SK-N-SH (cell line): ENCODE data around the gene VCPKMT. TPM values are rescaled to one million over a fixed set of nuclear protein-coding genes. Genes with fewer than 3 reads are reported as not detected.

Experiments used
- CTCF ChIA-PET: fragments of 300-600, 350-600 bp; formaldehyde crosslinking; extraction: SDS; loops from one replicate; lab custom pipeline; 2021; lab: Yijun Ruan, JAX
- POLR2A ChIA-PET: fragments of 350-600 bp; sonication (Branson Sonifier 250); formaldehyde crosslinking; extraction: SDS; loops from one replicate; lab custom pipeline; 2020; ENCODE audit warnings: antibody characterized with exemption, inconsistent platforms; lab: Yijun Ruan, JAX
- DNase-seq: peaks from one replicate; pipeline ENCODE4 v3.0.0; 2012
- H2AFZ ChIP-seq: fragments of 200-600 bp; sonication (generic); 2 replicates; pipeline ENCODE4 v1.8.1; 2016; ENCODE audit warnings: antibody characterized with exemption, mild to moderate bottlenecking, low read depth
- H3F3A ChIP-seq: fragments of 200-600 bp; sonication (generic); replicated peaks from 2 replicates; pipeline ENCODE3; 2016; ENCODE audit warnings: antibody characterized with exemption, mild to moderate bottlenecking; ENCODE audit not compliant: insufficient read depth
- H3K27ac ChIP-seq, 2 experiments: fragments of 200-500 bp in 1 of 2; fragments of 200-600 bp in 1 of 2; sonication (Bioruptor generic) in 1 of 2; sonication (generic), shearing (Covaris generic) in 1 of 2; 2 replicates each; pipeline versions ENCODE4 v1.5.1 to v1.6.1; 2014 to 2016; ENCODE audit warnings: low read depth in 2 of 2, inconsistent platforms in 1 of 2, low read length in 1 of 2, mild to moderate bottlenecking in 1 of 2, mixed read lengths in 1 of 2
- H3K27me3 ChIP-seq: fragments of 200-600 bp; sonication (generic), shearing (Covaris generic); 2 replicates; pipeline ENCODE4 v1.6.1; 2016; ENCODE audit warnings: mixed run types; ENCODE audit not compliant: insufficient read depth
- H3K36me3 ChIP-seq, 2 experiments: fragments of 200-500 bp in 1 of 2; fragments of 200-600 bp in 1 of 2; sonication (Bioruptor generic) in 1 of 2; sonication (generic) in 1 of 2; replicated peaks in 1 of 2; 2 replicates each; pipeline versions ENCODE3 to v1.5.1; 2014 to 2016; ENCODE audit warnings: low read length in 1 of 2, mild to moderate bottlenecking in 1 of 2; ENCODE audit not compliant: insufficient read depth in 2 of 2, control insufficient read depth in 1 of 2
- H3K4me1 ChIP-seq, 2 experiments: fragments of 200-500 bp in 1 of 2; fragments of 200-600 bp in 1 of 2; sonication (Bioruptor generic) in 1 of 2; sonication (generic), shearing (Covaris generic) in 1 of 2; 2 replicates each; pipeline versions ENCODE4 v1.5.1 to v1.6.1; 2014 to 2016; ENCODE audit warnings: low read depth in 1 of 2, low read length in 1 of 2, mixed run types in 1 of 2; ENCODE audit not compliant: insufficient read depth in 2 of 2, control insufficient read depth in 1 of 2
- H3K4me2 ChIP-seq: fragments of 200-600 bp; sonication (generic), shearing (Covaris generic); 2 replicates; pipeline ENCODE4 v1.6.1; 2017; ENCODE audit warnings: mixed run types
- H3K4me3 ChIP-seq, 2 experiments: fragments of 200-500 bp in 1 of 2; fragments of 200-600 bp in 1 of 2; sonication (Bioruptor generic) in 1 of 2; sonication (generic), shearing (Covaris generic) in 1 of 2; 2 replicates each; pipeline versions ENCODE4 v1.5.1 to v1.8.1; 2014 to 2016; ENCODE audit warnings: low read depth in 2 of 2, inconsistent platforms in 1 of 2, low read length in 1 of 2, mild to moderate bottlenecking in 1 of 2, mixed read lengths in 1 of 2, moderate library complexity in 1 of 2
- H3K79me2 ChIP-seq: fragments of 200-600 bp; sonication (generic); 2 replicates; pipeline ENCODE4 v1.8.1; 2017; ENCODE audit warnings: mild to moderate bottlenecking; ENCODE audit not compliant: insufficient read depth
- H3K9ac ChIP-seq: fragments of 200-600 bp; sonication (generic); 2 replicates; pipeline ENCODE4 v1.6.1; 2017; ENCODE audit warnings: mixed run types
- H3K9me2 ChIP-seq: fragments of 200-600 bp; sonication (generic); 2 replicates; pipeline ENCODE4 v1.6.1; 2017; ENCODE audit warnings: mixed run types
- H3K9me3 ChIP-seq: fragments of 200-600 bp; sonication (generic); 2 replicates; pipeline ENCODE4 v1.6.1; 2017; ENCODE audit warnings: mixed run types, mild to moderate bottlenecking, moderate library complexity
- H4K20me1 ChIP-seq: fragments of 200-600 bp; sonication (generic); 2 replicates; pipeline ENCODE4 v1.6.1; 2017; ENCODE audit warnings: mild to moderate bottlenecking, mixed run types; ENCODE audit not compliant: insufficient read depth
- CHD2 ChIP-seq: fragments of 150-350 bp; IDR thresholded peaks from 2 replicates; pipeline ENCODE4 v1.6.1; 2018; ENCODE audit warnings: low read length; ENCODE audit not compliant: partially characterized antibody
- CTCF ChIP-seq: fragments of 200-600 bp; sonication (generic); IDR thresholded peaks from 2 replicates; pipeline ENCODE4 v1.6.1; 2017; ENCODE audit warnings: antibody characterized with exemption, mild to moderate bottlenecking, moderate library complexity
- ELF1 ChIP-seq: IDR thresholded peaks from 2 replicates; pipeline ENCODE4 v1.4.0; 2012
- EP300 ChIP-seq, 2 experiments: IDR thresholded peaks; 2 replicates each; pipeline versions ENCODE4 v1.4.0 to v1.6.1; 2012; ENCODE audit warnings: borderline replicate concordance in 1 of 2, low read depth in 1 of 2, low read length in 1 of 2
- FOSL2 ChIP-seq: IDR thresholded peaks from 2 replicates; pipeline ENCODE4 v1.4.0; 2012; ENCODE audit warnings: low read depth, mild to moderate bottlenecking, moderate library complexity, borderline replicate concordance
- FOXM1 ChIP-seq: IDR thresholded peaks from 2 replicates; pipeline ENCODE4 v1.4.0; 2012; ENCODE audit warnings: low read depth, mild to moderate bottlenecking
- GATA2 ChIP-seq: sonication (generic); formaldehyde crosslinking; IDR thresholded peaks from 2 replicates; pipeline ENCODE4 v1.5.0; 2020; ENCODE audit warnings: mild to moderate bottlenecking, missing genetic modification reagents
- MAX ChIP-seq: IDR thresholded peaks from 2 replicates; pipeline ENCODE4 v1.4.0; 2012; ENCODE audit warnings: low read depth
- MXI1 ChIP-seq: IDR thresholded peaks from 2 replicates; pipeline ENCODE4 v1.6.1; 2012; ENCODE audit warnings: mild to moderate bottlenecking, low read depth, low read length, improper control_type of control experiment
- NRF1 ChIP-seq: IDR thresholded peaks from 2 replicates; pipeline ENCODE4 v1.6.1; 2012; ENCODE audit warnings: low read depth, mild to moderate bottlenecking, low read length
- RFX5 ChIP-seq: IDR thresholded peaks from 2 replicates; pipeline ENCODE4 v1.6.1; 2012; ENCODE audit warnings: mild to moderate bottlenecking, improper control_type of control experiment, low read length
- RXRA ChIP-seq: IDR thresholded peaks from 2 replicates; pipeline ENCODE4 v1.4.0; 2012; ENCODE audit warnings: low read depth, mild to moderate bottlenecking, borderline replicate concordance
- SIN3A ChIP-seq: IDR thresholded peaks from 2 replicates; pipeline ENCODE4 v1.6.1; 2012; ENCODE audit warnings: low read depth, mild to moderate bottlenecking, low read length, moderate library complexity, borderline replicate concordance
- SMC3 ChIP-seq: IDR thresholded peaks from 2 replicates; pipeline ENCODE4 v1.6.1; 2012; ENCODE audit warnings: low read depth, low read length, improper control_type of control experiment
- TCF12 ChIP-seq: IDR thresholded peaks from 2 replicates; pipeline ENCODE4 v1.4.0; 2012
- USF2 ChIP-seq: fragments of 150-350 bp; IDR thresholded peaks from 2 replicates; pipeline ENCODE4 v1.6.1; 2017; ENCODE audit warnings: antibody characterized with exemption, low read length, low read depth, borderline replicate concordance
- YY1 ChIP-seq: IDR thresholded peaks from 2 replicates; pipeline ENCODE4 v1.4.0; 2012; ENCODE audit warnings: low read depth, mild to moderate bottlenecking
- WGBS: methylation state at CpG from one replicate; pipeline ENCODE4 v1.1.6; 2017; ENCODE audit warnings: low lambda C conversion rate; 5-methylcytosine and 5-hydroxymethylcytosine counted together
- polyA plus RNA-seq, 3 experiments: library from polyadenylated mRNA; depleted of rRNA; stranded (reverse); fragments of >200 nt; gene quantifications; 2 replicates each; pipeline ENCODE4 v1.2.3, GENCODE V29; 2012
- TF ChIP-seq, protein P1 (sequence below): IDR thresholded peaks from 2 replicates; pipeline ENCODE4; 2012
- TF ChIP-seq, protein P2 (sequence below): IDR thresholded peaks from 2 replicates; pipeline ENCODE4 v1.6.1; 2012; ENCODE audit warnings: mild to moderate bottlenecking, low read depth, low read length, moderate library complexity

Gene VCPKMT
- polyA plus RNA-seq, 1 of the 3 experiments (the other 2 are of a cell fraction): 7.3 TPM

GRCh38 chr14:50100805-50101204 lies 15.6 kb downstream of the VCPKMT start:
- ChIA-PET CTCF (interaction anchor here (3.1 to 15.1 kb wide), 3 partner anchors 220 to 248 kb away, joined by 17 to 204 read pairs (median 49); partner anchors contain the start of gene NEMF), POLR2A (no interaction called here)
- H3K4me2 ChIP-seq: no peak overlapping the region
- no peaks in the 10 kb centered on the region for H3K27me3 ChIP-seq
- H4K20me1 ChIP-seq: no peaks in the 10 kb centered on the region
- WGBS: 95% methylated on average over 2 of the region's 2 CpGs
- H3K9me2 ChIP-seq: no peaks in the 10 kb centered on the region
- no peak overlapping the region for H3K27ac ChIP-seq
- peaks cover 9% of the 10 kb centered on the region for H3F3A ChIP-seq
- DNase-seq: no peak
- H3K9ac ChIP-seq: no peak overlapping the region
- TF ChIP-seq RFX5 (no peak), ELF1 (no peak), CHD2 (no peak), NRF1 (no peak), RXRA (no peak), USF2 (no peak)
- TF ChIP-seq, protein P1, sequence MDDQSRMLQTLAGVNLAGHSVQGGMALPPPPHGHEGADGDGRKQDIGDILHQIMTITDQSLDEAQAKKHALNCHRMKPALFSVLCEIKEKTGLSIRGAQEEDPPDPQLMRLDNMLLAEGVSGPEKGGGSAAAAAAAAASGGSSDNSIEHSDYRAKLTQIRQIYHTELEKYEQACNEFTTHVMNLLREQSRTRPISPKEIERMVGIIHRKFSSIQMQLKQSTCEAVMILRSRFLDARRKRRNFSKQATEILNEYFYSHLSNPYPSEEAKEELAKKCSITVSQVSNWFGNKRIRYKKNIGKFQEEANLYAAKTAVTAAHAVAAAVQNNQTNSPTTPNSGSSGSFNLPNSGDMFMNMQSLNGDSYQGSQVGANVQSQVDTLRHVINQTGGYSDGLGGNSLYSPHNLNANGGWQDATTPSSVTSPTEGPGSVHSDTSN: no peak
- H2AFZ ChIP-seq: no peak overlapping the region
- H3K4me3 ChIP-seq: no peak overlapping the region
- H3K4me1 ChIP-seq: peaks cover 0 to 4% of the 10 kb centered on the region in 2 experiments; a peak in 1 of 4 replicates
- no peaks in the 10 kb centered on the region for H3K79me2 ChIP-seq
- peaks cover 2 to 5% of the 10 kb centered on the region in 2 experiments for H3K36me3 ChIP-seq
- H3K9me3 ChIP-seq: no peaks in the 10 kb centered on the region

DNA sequence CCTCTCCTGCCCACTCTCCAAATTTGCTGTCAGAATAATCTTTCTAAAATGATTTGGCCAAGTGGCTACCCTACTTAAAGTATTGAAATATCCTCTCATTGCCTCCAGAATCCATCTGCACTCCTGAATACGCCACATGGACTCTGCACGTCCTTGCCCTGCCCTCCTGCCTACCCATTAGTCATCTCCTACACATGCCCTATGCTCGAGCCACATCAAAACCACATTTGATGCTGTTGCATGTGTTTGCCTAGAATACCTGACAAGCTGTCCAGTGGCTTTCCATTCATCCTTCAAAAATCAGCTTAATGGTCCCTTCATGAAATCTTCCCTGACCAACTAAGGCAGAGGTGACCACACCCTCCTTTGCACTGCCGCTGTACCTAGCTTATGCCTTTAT lies 17.0 kb downstream of the VCPKMT start:
- Histone ChIP-seq H4K20me1 (no peaks in the 10 kb centered on the region), H3F3A (no peaks in the 10 kb centered on the region), H3K27me3 (no peaks in the 10 kb centered on the region), H3K4me1 (peaks cover 0 to 4% of the 10 kb centered on the region in 2 experiments; a peak in 1 of 4 replicates), H3K36me3 (peaks cover 2 to 5% of the 10 kb centered on the region in 2 experiments), H3K4me3 (no peak overlapping the region), H3K4me2 (no peak overlapping the region), H2AFZ (no peak overlapping the region), H3K9me2 (no peaks in the 10 kb centered on the region), H3K9ac (no peak overlapping the region), H3K27ac (no peak overlapping the region), H3K79me2 (no peaks in the 10 kb centered on the region), H3K9me3 (no peaks in the 10 kb centered on the region)
- no peak for DNase-seq
- CTCF ChIA-PET: interaction anchor here (1.8 to 15.1 kb wide), 2 partner anchors 234 to 246 kb away, joined by 10 to 204 read pairs; partner anchors contain the start of gene NEMF
- WGBS: 58% methylated on average over 4 of the region's 4 CpGs
- POLR2A ChIA-PET: no interaction called here
- TF ChIP-seq FOSL2: peak; percentile 32; the same call in 1 of the 2 replicates
- peak; percentile 51; the same call in 1 of the 2 replicates for TF ChIP-seq TCF12
- no peak for TF ChIP-seq ELF1
- TF ChIP-seq, protein P1: peak; percentile 53
- TF ChIP-seq MXI1: no peak
- TF ChIP-seq EP300 (IDR thresholded peaks at IDR 0.05; ENCODE audit: borderline replicate concordance in 1 of 2, low read depth in 1 of 2, low read length in 1 of 2): peak in 1 of 2 experiments; percentile 20; a peak in 1 of 4 replicates
- TF ChIP-seq SMC3: no peak
- TF ChIP-seq GATA2 (CRISPR knock-in tag): no peak
- no peak for TF ChIP-seq SIN3A
- peak; percentile 82 for TF ChIP-seq MAX
- no peak for TF ChIP-seq YY1
- TF ChIP-seq, protein P2, sequence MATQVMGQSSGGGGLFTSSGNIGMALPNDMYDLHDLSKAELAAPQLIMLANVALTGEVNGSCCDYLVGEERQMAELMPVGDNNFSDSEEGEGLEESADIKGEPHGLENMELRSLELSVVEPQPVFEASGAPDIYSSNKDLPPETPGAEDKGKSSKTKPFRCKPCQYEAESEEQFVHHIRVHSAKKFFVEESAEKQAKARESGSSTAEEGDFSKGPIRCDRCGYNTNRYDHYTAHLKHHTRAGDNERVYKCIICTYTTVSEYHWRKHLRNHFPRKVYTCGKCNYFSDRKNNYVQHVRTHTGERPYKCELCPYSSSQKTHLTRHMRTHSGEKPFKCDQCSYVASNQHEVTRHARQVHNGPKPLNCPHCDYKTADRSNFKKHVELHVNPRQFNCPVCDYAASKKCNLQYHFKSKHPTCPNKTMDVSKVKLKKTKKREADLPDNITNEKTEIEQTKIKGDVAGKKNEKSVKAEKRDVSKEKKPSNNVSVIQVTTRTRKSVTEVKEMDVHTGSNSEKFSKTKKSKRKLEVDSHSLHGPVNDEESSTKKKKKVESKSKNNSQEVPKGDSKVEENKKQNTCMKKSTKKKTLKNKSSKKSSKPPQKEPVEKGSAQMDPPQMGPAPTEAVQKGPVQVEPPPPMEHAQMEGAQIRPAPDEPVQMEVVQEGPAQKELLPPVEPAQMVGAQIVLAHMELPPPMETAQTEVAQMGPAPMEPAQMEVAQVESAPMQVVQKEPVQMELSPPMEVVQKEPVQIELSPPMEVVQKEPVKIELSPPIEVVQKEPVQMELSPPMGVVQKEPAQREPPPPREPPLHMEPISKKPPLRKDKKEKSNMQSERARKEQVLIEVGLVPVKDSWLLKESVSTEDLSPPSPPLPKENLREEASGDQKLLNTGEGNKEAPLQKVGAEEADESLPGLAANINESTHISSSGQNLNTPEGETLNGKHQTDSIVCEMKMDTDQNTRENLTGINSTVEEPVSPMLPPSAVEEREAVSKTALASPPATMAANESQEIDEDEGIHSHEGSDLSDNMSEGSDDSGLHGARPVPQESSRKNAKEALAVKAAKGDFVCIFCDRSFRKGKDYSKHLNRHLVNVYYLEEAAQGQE: no peak
- no peak for TF ChIP-seq CTCF
- TF ChIP-seq FOXM1: no peak
